HuH-7.5 (cell line): ENCODE results near the gene CERS6.

Experiments
- DNase-seq: peaks from one replicate; pipeline ENCODE4 v3.0.0; 2011; ENCODE audit warnings: low spot score

The CERS6 gene

GRCh38 chr2:168534926-168535325 lies 78.9 kb downstream of the CERS6 start:
- DNase-seq, result no peak

DNA sequence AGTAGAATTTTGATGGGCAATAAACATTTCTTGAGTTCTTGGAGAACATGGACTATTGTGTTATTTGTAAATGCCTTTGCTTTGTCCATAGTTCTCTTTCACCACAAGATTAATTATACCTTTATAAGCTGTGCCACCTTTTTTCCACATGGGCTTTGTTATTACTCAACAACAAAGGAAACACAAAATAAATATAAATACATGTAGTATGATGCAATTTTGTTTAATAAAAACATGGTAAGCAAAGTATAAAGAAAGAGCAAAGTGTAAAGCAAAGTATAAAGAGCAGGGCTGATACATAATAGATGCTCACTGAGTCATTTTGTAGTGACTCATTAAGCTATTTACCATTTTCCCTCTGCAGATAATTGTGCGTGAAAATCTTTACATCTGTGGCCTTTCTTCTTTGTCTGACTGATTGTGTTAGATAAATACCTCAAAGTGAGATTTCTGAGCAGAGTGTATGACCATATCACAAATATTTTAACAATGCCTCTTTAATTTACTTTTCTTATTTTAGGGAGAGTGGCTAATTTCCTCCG lies 80.9 kb downstream of the CERS6 start:
- DNase-seq, result no peak

- no peak for DNase-seq
Measured at GRCh38 chr2:168538133-168538532, 82.1 kb downstream of the CERS6 start.

GRCh38 chr2:168538534-168538933 lies 82.5 kb downstream of the CERS6 start:
- no peak for DNase-seq

GRCh38 chr2:168539945-168540344 lies 83.9 kb downstream of the CERS6 start:
- DNase-seq, result no peak

DNA sequence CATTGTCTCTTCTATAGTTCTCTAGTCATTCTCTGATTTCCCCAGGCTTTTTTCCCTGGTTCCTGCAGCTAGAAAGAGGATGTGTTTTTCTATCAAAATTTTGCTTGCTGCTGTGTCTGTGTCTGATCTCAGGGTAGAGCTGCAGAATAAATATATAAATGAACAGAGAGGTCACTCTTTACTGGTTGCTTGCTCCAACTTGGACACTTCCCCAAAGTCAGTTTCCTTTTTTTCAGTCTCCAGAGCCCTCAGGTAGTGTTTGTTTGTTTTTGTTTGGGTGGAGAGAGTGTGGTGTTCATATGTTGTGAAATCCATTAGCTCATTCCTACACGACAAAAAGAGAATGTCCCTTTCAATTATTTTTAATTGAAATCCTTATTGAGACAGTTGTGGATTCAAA lies 85.8 kb downstream of the CERS6 start:
- no peak for DNase-seq

- DNase-seq, result no peak
Measured at GRCh38 chr2:168543037-168543436, 87.0 kb downstream of the CERS6 start.

DNA sequence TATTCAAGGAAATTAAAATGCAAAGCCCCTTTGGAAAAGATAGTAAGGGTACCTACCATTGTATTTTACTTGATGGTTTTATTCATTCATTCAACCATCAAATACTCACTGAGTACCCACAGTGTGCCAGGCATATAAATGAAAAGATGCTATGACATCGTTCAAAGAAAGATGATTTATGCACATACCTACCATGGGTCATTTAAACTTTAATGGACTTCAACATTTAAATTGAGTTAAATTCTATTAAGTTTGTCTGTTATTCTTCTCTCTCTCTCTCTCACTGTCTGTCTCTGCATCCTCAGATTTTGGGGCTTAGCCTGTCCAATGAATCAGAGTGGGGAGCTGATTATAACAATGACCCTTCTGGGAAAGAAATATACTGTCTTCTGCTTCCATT lies 87.9 kb downstream of the CERS6 start:
- no peak for DNase-seq

- DNase-seq, result no peak
Measured at GRCh38 chr2:168545439-168546082, 89.5 kb downstream of the CERS6 start.

GRCh38 chr2:168550670-168551069 lies 94.6 kb downstream of the CERS6 start:
- no peak for DNase-seq

- DNase-seq, result no peak
Measured at GRCh38 chr2:168552450-168552856, 96.4 kb downstream of the CERS6 start.

DNA sequence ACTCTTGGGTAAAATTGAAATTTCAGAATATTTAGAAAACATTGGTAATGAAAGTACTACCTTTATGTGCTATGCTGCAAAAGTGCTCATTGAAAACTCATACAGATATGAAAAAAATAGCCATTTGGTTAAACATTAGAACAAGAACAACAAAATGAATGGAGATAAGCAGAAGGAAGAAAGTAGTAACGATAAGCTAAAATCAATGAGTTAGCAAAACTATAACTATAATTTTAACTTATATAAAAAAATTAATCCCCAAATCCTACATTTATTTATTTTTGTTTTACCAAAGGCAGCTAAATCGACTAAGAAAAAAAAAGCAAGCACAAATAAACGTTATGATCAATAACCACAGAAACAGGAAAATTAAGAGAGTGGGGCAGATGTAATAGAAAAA lies 99.2 kb downstream of the CERS6 start:
- no peak for DNase-seq

- no peak for DNase-seq
Measured at GRCh38 chr2:168559187-168559586, 103.1 kb downstream of the CERS6 start.

- no peak for DNase-seq
Measured at GRCh38 chr2:168560817-168561499, 104.9 kb downstream of the CERS6 start.

DNA sequence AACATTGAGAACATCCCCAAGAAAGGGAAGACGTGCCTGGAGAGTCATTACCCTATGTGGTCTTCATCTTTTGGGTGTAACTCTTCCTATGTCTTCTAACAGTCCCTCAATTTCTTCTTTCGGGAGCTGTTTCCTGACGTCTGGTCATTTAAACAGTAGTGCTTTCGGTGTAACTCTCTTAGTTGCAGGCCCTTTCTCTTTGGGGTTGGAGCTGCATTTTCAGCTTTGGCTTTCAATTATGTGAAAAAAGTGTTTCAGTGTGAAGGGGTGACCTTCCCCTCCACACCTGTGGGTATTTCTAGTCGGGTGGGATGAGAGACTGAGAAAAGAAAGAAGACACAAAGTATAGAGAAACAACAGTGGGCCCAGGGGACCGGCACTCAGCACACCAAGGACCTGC lies 105.9 kb downstream of the CERS6 start:
- DNase-seq, result no peak

DNA sequence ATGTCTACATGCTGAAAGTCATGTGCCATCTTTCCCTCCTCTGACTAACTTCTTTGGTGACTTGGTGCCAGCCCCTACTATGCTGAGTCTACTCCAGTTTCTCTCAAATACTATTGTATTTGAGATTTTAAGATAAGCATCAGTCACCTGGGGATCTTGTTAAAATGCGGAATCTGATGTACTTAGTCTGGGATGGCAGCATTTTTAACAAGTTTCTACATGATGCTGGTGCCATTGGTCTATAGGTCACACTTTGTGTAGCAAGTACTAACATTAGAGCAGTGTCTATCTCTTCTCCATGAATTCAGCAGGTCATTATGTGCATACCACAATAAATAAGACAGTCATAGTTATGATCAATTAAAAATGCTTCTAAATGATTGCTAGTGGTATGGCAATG lies 106.9 kb downstream of the CERS6 start:
- no peak for DNase-seq

DNA sequence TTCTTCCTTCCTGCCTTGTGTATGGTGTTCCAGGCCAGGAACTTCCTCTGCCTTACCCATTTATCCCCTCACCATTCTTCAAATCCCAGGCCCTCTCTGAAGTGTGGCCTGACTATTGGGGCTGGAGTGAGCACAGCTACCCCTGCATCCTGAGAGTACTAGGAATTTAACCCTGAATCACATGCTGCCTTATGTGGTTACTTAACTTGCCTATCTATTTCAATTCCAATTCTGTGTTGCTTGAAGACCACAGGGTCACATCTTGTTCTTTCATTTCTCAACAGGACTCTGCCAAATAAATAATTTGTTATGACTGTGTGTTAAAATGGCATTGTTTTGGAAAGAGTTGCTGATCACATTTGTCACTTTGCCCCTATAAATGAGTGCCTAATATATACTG lies 108.6 kb downstream of the CERS6 start:
- no peak for DNase-seq

- no peak for DNase-seq
Measured at GRCh38 chr2:168565112-168565511, 109.0 kb downstream of the CERS6 start.

DNA sequence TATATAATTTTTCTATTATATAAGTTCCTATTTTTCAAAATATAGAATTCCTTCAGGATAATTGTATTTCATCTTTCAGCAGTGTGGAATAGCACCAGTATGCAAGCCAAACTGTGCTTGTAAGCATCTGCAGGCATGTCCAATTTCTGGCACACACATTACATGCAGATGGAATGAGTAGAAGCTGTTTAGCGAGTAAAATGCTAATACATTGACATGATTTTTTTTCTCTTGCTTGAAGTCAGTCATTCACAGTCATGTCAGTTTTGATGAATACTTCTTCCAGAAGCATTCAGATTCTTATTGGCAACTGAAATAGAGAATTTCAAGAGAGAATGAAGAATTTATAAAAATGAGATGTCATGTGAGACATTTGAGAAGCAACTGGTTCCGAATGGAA lies 109.4 kb downstream of the CERS6 start:
- DNase-seq, result no peak

DNA sequence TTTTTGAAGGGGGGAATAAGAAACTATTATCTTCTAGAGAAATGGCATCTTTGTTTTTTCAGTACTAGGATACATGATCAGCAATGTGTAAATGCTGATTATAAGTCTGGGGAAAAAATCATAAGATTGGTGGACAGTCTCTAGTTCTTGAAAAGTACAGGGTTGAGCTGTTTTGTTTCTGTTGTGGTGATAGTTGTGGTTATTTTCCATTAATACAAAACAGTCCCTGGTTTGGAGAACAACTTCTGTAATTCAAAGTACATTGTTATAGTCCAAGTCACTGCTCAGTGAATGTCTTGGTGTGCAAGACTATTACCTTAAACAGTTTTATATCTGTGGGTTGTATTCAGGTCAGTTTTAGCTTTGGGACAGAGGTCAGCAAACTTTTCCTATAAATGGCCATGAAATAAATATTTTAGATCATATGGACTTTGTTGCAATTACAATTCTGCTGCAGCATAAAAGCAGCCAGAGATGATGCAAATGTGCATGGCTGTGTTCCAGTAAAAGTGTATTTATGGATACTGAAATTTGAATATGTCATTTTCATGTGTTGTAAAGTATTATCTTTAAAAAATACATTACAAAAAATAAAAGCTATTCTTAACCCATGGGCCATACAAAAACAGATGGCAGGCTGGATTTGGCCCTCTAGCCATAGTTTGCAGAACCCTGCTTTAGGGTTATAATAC lies 111.0 kb downstream of the CERS6 start:
- no peak for DNase-seq

GRCh38 chr2:168567836-168568235 lies 111.8 kb downstream of the CERS6 start:
- no peak for DNase-seq

DNA sequence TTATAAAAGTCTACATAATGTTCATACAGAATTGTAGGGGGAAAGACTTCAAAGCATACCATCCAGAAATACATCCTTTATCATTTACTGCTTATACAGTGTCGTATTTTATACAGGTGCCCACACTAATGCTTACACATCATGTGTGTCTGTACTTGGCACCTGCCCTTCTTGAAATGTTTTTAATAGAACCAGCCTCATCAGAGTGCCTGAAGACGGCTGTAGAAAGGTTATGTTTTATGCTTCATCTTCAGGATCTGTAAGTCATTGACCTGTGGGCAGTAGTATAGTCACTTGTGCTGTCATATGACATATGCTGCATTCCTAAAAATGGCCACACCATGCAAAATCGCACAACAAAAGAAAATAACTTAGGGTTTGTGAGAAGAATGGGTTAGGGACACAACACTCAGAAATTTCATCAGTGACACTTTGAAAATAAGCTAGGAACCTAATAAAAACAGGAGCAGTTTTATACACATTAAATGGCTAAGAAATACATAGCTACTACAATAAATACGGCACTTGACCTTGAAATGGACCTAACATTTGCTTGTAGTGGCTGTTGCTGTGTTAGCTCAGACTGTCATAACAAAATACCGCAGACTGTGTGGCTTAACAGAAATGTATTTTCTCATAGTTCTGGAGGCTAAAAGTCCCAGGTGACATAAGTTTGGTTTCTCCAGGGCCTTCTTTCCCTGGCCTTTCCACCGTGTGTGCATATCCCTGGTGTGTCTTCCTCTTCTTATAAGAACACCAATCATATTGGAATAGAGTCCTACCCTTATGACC lies 112.6 kb downstream of the CERS6 start:
- no peak for DNase-seq
